NCI-H345 (cell line): ENCODE results near the gene HOXC9.

ENCODE experiments used
- DNase-seq: peaks from one replicate; lab custom pipeline; 2025; lab: John Stamatoyannopoulos, UW

The HOXC9 gene

DNA sequence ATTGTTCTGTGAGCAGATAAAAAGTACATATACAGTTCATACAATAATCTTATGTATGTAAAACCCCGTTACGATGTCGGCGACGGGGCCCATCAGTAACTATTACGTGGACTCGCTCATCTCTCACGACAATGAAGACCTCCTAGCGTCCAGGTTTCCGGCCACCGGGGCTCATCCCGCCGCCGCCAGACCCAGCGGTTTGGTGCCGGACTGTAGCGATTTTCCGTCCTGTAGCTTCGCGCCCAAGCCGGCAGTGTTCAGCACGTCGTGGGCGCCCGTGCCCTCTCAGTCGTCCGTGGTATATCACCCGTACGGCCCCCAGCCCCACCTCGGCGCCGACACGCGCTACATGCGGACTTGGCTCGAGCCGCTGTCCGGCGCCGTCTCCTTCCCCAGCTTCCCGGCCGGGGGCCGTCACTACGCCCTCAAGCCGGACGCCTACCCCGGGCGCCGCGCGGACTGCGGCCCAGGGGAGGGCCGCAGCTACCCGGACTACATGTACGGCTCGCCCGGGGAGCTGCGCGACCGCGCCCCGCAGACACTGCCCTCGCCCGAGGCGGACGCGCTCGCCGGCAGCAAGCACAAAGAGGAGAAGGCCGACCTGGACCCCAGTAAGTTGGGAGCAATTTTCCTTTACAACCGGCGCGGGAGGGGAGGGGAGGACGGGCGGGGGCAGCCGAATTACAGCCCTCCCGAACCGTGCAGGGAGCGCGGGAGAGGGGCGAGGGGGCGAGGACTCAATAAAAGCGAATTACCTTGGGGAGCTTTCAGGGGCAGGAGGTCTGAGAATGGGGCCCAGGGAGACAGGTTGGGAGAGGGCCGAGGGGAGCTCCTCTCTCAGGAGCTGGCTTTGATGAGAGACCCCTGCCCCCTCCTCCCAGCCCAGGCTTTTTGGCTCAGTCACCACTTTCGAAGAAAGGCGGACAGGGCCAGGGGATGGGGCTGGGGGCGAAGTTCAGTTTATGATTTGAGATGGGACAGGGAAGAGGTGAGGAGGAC, at the start of gene HOXC9:
TSS of gene HOXC9 (plus strand) at position 46 of the 999 bp plus-strand sequence. CDS start at position 74, 28 bp downstream.
- no peak for DNase-seq

DNA sequence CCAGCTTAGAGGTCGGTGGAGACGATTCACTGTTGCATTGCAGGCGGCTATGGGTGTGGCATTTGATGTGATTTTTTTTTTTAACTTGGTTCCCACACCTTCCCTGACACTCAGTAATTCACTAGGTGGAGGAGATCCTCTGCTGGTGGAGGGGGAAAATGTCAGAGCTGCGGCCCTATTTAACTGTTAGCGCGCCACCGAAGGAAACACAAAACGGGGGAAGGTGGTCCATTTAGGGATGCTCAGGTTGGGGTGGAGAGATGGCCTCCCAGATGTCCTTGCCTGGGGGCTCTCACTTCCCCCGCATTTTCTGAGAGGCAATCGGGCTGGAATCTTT, 49.6 kb upstream of the HOXC9 start:
- DNase-seq: no peak

DNA sequence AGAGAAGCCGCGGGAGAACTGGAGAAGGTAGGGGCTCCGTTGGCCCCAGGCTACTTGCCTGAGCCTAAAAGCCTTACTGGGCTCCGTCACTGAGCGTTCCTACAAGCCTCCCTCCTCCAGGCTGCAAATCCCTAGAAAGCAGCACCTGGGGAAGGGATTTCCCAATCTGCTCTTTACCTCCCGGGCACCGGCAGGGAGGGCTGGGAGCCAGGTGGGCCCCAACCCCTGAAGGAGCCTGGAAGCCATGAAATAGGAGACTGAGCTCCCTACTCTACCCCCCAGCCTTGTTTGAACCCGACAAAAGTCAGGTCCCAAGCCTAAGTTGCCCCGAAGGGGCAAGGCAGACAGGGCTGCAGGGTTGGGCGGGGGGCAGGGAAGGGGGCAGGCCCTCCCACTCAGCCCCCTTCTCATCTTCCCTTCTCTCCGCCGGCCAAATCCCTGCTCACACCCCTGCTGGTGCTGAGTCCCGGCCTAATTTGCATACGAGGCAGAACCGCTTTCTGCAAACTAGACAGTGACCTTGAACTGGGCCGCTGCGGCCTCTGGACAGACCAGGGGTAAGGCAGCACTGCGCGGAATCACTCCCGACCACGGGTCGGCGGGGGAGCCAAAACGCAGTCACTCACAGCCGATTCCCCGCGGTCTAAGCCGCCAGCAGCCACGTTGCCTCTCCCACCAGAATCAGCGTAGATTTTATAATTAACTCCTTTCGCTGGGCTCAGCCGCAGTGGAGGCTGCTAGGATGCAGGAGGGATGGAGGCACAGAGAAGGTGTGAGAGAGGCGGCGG, 49.0 kb upstream of the HOXC9 start:
- DNase-seq: no peak

DNA sequence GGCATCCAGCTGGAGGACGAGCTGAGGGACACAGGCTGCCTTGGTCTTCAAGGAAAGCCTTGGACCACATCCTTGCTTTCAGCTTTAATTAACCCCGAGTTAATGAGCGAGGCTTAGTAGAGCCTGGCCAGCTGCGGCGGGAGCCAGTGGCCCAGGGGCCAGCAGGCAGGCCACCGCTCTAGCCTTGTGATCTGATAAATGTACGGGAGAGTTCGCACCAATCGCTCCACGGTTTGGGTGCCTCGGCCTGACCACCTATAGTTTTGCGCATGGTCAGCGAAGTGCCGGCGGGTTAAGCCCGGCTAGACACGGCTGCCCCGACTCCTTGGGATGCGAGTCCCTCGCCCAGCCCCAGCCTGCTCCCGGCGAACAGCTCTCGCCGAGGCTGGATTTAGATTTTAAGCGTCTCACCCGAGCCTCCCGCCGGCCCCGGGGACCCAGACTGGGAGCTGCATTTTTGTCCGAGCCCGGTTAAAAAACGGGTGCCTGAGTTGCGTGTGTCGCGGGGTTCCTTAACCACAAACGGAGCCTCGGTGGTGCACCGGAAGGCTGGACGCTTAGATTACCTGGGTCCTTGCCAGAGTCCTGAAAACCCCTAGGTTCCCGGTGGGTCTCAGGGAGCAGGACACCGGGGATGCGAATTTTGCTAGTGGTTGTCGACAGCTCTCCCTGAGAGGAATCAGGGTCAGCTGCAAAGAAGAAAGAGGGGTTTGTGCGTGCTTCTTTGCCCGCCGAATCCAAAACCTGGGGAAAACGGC, 48.2 kb upstream of the HOXC9 start:
- no peak for DNase-seq

DNA sequence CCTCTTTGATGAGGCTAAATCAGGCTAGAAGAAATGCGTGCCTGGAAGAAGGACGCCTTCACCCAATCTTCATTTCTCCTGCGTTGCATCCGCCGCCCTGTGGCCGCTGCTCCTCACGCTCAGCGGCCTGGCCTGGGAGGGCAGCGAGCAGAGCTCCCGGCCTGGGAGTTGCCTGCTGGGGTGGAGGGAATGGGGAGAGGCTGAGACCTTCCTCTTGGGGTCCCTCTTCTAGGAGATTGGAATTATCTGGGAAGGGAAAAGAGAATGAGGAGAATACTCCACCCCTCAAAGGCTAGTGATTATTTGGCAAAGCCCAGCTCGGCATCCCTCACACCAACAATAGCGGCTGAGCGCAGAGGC, 47.6 kb upstream of the HOXC9 start:
- no peak for DNase-seq

DNA sequence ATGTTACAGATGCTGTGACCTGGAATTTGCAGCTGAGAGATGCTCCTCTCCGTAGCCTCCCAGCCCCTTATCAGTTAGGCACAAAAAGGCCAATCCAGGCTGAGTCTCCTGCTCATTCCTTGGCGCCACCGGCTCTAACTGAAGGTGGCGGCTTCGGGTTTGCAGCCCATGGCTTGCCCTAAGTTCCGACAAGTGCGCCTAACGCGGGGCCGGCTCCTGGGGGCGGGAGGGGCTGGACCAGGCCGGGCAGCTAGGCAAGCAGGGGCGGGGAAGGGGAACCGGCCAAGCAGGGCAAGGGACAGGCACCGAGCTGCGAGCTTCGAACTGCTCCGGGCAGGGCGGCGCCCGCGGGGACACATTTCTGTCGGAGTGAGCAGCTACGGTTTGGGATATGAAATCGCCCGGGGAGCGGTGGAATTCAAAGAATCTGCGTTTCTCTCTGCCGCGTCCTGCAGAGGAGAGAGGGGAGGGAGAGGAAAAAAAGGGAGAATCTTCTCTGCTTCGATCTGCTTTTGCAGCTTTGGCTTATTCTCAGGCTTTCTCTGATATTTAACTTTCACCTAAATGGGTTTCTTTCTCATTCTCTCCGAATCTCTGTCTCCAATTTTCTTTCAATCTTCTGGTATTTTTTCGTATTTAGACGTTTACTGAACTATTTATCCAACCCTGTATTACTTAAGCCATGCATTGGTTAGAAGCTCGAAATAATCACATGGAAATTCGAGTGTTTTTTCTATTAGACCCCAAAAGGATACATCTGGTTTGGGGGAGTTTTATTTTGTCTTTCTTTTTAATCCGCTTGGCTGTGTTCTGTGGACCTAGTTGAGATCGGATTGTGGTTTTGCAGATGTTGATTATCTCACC, 46.9 kb upstream of the HOXC9 start:
- DNase-seq: no peak

DNA sequence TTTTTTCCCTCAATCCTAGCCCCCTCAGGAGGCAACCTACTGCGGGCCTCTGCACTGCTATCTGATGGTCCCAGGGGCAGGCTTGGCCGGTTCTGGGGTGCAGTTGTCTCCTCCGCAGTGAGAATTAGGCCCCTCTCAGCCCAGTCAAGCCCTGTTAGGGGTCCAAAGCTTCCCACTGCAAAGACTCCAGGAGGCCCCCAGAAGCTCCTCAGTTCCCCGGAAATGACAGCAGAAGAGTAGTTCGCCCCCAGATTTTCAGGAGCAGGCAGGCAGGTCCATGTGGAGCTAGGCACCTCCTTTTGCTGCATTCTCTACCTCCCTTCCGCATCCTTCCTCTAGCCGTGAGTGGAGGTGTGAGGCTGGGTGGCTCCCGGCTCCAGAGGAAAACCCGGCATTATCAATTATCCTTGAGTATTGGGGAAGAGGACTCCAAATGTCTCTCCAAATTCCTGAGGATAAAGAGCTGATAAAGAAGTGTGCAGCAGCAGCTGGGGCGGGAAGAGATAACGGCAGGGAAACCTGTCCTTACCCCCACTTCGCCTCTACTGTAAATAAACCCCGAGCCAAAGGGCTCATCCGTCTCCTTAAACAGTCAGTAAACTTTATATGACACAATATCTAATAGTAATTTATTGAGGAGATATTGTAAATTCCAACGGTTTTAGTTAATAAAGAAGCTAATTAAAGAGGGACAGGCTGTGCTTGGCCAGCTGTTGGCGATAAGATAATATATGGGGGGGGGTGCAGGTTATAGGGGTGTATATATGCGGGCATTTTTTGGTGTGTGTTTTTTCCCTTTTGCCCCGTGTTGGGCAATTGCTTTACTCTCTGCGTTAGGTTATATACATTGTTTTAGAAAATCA, 45.9 kb upstream of the HOXC9 start:
- no peak for DNase-seq

DNA sequence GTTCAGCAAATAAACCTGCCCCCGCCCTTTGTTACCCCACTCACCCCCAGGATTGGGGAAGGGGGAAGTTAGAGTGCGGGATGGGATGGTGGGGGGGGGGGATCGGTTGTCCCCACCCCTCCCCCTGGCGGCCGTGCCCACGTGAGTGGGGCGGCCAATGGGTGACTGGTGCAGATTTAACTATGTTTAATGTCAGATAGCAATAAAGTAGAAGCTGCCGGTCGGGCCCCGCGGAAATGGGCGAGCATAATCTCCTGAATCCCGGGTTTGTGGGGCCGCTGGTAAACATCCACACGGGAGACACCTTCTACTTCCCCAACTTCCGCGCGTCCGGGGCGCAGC, 45.3 kb upstream of the HOXC9 start, which contains the start of gene HOXC12:
TSS of gene HOXC12 (plus strand) at position 210 of the 342 bp plus-strand sequence. CDS start at position 237, 27 bp downstream.
- DNase-seq: no peak

DNA sequence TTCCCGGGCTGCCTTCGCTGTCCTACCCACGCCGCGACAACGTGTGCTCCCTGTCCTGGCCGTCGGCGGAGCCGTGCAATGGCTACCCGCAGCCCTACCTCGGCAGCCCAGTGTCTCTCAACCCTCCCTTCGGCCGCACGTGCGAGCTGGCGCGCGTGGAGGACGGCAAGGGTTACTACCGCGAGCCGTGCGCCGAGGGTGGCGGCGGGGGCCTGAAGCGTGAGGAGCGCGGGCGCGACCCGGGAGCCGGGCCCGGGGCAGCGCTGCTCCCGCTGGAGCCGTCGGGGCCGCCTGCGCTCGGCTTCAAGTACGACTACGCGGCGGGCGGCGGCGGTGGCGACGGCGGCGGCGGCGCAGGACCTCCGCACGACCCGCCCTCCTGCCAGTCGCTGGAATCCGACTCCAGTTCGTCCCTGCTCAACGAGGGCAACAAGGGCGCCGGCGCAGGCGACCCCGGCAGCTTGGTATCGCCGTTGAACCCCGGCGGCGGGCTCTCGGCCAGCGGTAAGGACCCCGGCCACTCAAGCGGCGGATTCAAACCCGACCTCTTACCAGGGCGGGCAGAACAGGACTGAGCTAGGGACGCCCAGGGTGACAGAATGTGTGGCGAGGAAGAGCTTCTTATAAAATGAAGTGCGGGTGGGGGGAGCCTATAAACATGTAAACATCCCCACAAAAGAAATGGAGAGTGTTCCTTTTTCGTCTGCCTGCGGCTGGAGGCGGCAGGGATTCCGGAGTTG, 44.8 kb upstream of the HOXC9 start:
- no peak for DNase-seq

DNA sequence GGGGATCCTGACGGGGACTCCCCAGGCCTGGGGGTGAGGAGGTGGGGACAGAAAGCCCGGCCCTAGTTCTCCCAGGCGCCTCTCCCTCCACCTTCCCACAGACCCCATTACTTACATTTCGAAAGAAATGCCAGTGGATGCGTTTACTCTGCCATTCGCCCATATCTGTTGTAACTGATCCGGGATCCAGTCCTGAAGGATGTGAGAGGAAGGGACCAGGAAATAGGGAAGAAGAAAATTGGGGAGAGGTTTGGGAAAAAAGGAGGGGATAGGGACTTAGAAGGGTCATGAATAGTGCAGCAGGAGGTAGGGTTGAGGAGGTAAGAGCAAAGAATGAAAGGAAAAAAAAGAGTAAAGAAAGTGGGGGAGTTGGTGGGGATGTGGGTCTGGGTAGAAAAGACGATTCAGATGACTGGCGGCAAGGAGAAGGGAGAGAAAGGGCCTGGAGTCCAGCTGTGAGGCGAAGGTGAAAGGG, 44.1 kb upstream of the HOXC9 start:
- no peak for DNase-seq

DNA sequence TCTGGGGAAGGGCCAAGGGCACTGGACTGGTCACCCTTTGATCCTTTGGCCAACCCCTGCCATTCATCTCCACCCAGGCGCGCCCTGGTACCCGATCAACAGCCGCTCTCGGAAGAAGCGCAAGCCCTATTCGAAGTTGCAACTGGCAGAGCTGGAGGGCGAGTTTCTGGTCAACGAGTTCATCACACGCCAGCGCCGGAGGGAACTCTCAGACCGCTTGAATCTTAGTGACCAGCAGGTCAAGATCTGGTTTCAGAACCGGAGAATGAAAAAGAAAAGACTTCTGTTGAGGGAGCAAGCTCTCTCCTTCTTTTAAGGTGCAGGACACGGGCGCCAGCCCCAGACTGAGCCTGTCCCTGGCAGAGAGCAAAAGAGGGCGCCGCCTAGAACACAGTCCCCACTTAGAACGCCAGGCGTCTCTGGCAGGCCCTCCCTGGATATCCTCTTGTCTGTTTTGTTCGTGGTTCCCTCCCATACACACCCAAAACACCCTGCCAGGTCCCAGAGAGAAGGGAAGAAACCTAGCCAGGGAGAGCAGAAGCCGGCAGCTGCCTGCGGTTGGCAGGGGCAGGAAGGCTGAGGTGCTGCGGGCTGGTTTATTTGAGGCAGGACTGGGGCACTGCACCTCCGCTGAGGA, 43.6 kb upstream of the HOXC9 start:
- no peak for DNase-seq

DNA sequence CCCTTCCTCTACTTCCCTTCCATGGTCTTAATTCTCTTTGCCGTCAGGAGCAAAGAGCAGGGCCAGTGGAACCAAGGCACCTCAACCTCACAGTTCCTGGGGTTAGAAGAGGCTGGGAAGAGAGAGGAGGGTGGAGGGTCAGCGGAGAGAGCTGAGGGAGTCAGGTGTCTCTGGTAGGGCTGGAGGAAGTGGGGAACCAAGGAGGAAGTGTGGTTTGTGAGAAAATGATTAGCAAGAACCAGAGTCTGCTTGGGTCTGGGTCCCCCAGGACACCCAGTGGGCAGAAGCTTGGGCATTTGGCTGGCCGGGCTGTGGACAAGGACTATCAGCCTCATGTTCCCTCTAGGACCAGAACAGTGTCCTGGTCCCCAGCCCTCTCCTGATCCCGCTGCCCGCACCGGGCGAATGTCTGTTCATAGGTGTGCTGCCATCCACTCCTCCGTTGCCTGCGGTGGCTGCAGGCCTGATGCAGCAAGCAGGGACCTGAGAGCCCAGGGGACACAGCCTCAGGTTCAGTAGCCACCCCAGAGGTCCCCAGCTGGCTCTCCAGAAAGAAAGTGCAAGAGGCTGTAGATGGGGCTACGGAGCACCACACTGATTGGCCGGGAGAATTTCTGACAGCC, 42.9 kb upstream of the HOXC9 start:
- no peak for DNase-seq

DNA sequence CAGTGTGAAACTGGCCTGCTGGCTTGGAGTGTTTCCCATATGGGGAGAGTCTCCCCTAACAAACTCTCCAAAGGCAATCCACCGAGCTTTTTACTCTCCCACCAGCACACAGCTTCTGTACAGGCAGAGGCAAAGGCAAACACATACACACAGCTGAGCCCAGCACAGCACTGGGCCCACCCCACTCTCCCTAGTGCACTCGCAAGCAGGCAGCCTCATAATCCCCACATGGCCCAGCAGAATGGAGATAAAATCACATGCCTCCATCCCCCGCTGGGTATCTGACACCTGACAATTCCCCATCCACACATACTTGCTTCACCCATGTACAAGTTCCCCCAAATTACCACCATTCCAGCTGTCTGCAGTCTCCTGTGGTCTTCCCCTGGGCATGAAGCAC, 41.8 kb upstream of the HOXC9 start:
- DNase-seq: no peak

DNA sequence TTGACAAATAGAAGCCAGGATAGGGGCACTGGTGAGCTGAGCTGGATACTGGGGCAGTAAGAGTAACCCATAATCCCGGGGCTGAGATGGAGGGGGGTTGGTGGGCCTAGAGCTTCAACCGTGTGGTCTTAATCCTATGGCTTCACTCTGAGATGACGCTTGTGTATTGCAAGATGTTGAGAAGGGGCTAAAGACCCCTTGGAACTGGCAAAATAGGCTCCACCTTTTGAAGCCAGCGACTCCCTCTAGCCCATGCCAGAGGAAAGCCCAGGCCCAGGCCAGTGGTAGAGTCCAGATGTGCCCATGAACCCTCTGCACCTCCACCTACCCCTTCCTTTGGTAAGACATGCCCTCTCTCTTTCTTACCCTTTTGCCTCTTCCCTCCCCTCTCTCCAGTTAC, 40.6 kb upstream of the HOXC9 start:
- no peak for DNase-seq

DNA sequence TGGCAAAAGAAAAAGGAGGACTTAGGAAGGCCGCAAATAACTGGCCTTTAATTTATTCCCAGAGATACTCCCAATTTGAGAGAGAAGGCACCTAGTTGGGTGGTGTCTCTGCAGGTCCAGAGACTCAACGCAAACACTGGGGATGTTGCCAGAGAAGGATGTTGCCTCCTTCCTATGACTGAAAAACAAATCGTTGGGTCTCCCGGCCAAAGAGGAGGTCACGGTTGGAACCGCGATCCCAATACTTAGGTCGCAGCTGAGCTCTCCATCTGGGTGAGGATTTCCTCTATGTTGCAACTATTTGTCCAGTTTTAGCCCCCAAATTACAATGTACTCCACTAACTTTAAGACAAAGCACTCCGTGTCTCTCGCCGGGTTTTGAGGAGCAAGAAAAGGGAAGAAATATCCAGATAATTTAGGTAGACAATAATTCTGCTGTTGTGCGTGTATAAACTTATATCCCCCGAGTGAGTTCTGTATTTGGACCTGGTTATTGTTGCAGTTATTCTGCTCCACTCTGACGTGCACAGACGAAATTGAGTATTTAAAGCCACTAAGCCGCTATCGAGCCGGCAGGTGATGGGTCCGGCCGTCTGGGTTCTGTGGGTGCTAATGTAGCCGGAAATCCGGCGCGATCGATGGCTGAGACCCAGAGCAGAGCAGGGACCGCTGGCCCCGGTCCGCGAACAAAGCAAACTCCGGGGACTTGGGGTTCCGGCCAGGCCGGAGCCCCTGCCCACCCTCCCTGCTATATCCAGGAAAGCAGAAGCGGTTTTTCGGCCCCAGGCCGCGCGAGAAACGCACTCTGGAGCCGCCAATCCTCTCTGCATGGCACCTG, 39.6 kb upstream of the HOXC9 start:
- DNase-seq: no peak

DNA sequence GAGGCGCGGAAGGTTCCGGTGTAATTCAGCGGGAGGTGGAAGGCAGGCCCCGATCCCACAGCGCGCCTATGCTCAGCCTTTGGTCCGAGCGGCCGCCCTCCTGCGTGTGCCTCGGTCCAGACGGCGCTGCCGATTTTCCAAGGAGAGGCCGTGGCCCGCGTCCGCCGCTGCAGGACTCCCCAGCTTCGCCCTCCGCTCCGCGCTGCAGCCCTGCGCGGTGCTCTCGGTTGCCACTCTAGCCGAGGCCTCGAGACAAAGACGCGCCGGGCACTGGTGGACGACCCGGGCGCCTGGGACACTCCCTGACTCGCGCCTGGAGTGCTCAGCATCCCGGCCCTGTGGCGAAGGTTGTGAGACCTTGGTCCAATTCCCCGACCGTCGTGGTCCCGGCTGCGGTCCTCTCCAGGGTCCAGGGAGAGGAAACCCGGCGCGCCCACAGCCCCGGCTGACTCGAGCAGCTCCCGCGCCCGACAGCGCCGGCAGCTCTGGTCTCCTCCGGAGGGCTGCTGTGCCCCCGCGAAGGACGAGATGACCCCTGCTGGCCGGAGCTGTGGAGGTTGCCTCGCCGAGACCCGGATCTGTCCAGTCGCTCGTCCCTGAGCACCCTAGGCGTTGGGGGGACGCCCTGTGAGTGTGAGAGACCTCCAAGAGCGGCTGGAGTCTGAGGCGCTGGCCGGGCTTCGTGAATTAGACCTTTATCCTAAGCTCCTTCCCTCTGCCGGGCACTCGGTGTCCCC, 38.8 kb upstream of the HOXC9 start:
- no peak for DNase-seq

DNA sequence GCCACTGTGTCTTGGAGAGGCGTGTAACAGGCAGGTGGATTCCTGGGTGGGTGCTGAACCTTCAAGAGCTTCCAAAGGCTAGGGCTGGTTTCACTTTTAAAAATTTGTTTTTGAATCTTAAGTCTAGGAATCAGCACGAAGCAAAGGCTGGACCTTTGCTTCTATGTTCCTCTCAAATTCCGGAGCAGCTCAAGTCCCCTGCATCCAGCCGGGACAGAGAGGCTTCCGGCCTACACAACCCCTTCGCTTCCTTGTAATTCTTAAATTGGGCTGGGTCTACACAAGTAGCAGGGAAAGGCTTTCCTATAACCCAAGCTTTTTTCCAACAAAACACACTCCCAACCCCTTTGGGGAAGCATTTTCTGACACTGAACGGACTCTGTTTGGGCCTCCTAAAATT, 37.0 kb upstream of the HOXC9 start:
- DNase-seq: no peak
